ENCODE measurements around the gene MST1.

The MST1 gene

GRCh38 chr3:49662720-49663413 lies 26.4 kb downstream of the MST1 start:
- FAIRE-seq (no peak), DNase-seq (ENCODE audit: insufficient read length, low spot score) (no peak)
- TF ChIP-seq CTCF (IDR thresholded peaks at IDR 0.05; ENCODE audit: insufficient read depth, missing control alignments), result no peak

GRCh38 chr3:49662021-49662420 lies 27.3 kb downstream of the MST1 start:
- FAIRE-seq (no peak), DNase-seq (ENCODE audit: insufficient read length, low spot score) (no peak)
- TF ChIP-seq CTCF (IDR thresholded peaks at IDR 0.05; ENCODE audit: insufficient read depth, missing control alignments), result no peak

- DNase-seq (ENCODE audit: insufficient read length, low spot score), result no peak
- no peak for TF ChIP-seq CTCF (IDR thresholded peaks at IDR 0.05; ENCODE audit: insufficient read depth, missing control alignments)
- FAIRE-seq, result no peak
These were observed 28.0 kb downstream of the MST1 start for GRCh38 chr3:49661281-49661680.

GRCh38 chr3:49659756-49660155 lies 29.5 kb downstream of the MST1 start:
- TF ChIP-seq CTCF (IDR thresholded peaks at IDR 0.05; ENCODE audit: insufficient read depth, missing control alignments), result no peak
- FAIRE-seq (no peak), DNase-seq (ENCODE audit: insufficient read length, low spot score) (no peak)

GRCh38 chr3:49658711-49659110 lies 30.6 kb downstream of the MST1 start:
- no peak for TF ChIP-seq CTCF (IDR thresholded peaks at IDR 0.05; ENCODE audit: insufficient read depth, missing control alignments)
- no peak for FAIRE-seq
- no peak for DNase-seq (ENCODE audit: insufficient read length, low spot score)

- DNase-seq (ENCODE audit: insufficient read length, low spot score) (no peak), FAIRE-seq (no peak)
- TF ChIP-seq CTCF (IDR thresholded peaks at IDR 0.05; ENCODE audit: insufficient read depth, missing control alignments), result no peak
These were observed 31.9 kb downstream of the MST1 start for GRCh38 chr3:49657208-49657915.

GRCh38 chr3:49656541-49657112 lies 32.6 kb downstream of the MST1 start:
- no peak for TF ChIP-seq CTCF (IDR thresholded peaks at IDR 0.05; ENCODE audit: insufficient read depth, missing control alignments)
- FAIRE-seq, result no peak
- no peak for DNase-seq (ENCODE audit: insufficient read length, low spot score)
